Lung (tissue), 12 donors: ENCODE measurements around the gene ARRDC1. TPM values are rescaled to one million over a fixed set of nuclear protein-coding genes. Genes with fewer than 3 reads are reported as not detected.
"Not testable (repeated sequence)": the region's sequence is repeated elsewhere in the genome, so short reads cannot be mapped to it uniquely, and the experiment has no call there.

Experiments used
- ATAC-seq: fragments of 200-7000 bp; cut with Tn5 transposase; one replicate; pipeline ENCODE4 v1.9.1; 2020; ENCODE audit warnings: moderate number of reproducible peaks; ENCODE audit not compliant: insufficient read depth, low FRiP score
- DNase-seq, 3 donors: peaks; one replicate each; pipeline ENCODE4 v3.0.0-alpha.2; 2013 to 2017
- H3K27ac ChIP-seq, 2 donors: one replicate each; pipeline ENCODE4 v1.5.1; 2013; ENCODE audit warnings: mild to moderate bottlenecking in 2 of 2, moderate library complexity in 2 of 2, control low read depth in 1 of 2, inconsistent platforms in 1 of 2, low read depth in 1 of 2, low read length in 1 of 2
- H3K27me3 ChIP-seq, 3 donors: one replicate each; pipeline ENCODE4 v1.5.1; 2013; ENCODE audit warnings: low read length in 2 of 3; ENCODE audit not compliant: control insufficient read depth in 3 of 3, insufficient read depth in 3 of 3
- H3K36me3 ChIP-seq, 4 donors: one replicate each; pipeline ENCODE4 v1.5.1; 2013; ENCODE audit warnings: low read length in 4 of 4, mild to moderate bottlenecking in 1 of 4, moderate library complexity in 1 of 4; ENCODE audit not compliant: control insufficient read depth in 4 of 4, insufficient read depth in 4 of 4
- H3K4me1 ChIP-seq, 5 donors: one replicate each; pipeline ENCODE4 v1.5.1; 2013; ENCODE audit warnings: low read length in 5 of 5, mild to moderate bottlenecking in 2 of 5, moderate library complexity in 1 of 5; ENCODE audit not compliant: control insufficient read depth in 5 of 5, insufficient read depth in 5 of 5
- H3K4me3 ChIP-seq: one replicate; pipeline ENCODE4 v1.5.1; 2013; ENCODE audit warnings: mild to moderate bottlenecking, control low read depth, moderate library complexity
- H3K9ac ChIP-seq, 2 donors: one replicate each; pipeline ENCODE4 v1.5.1; 2013; ENCODE audit warnings: low read length in 2 of 2, control low read depth in 1 of 2; ENCODE audit not compliant: insufficient read depth in 1 of 2
- H3K9me3 ChIP-seq, 4 donors: one replicate each; pipeline ENCODE4 v1.5.1; 2013; ENCODE audit warnings: low read length in 3 of 4, mild to moderate bottlenecking in 1 of 4, moderate library complexity in 1 of 4; ENCODE audit not compliant: control insufficient read depth in 4 of 4, insufficient read depth in 3 of 4
- WGBS, 2 donors: extraction: QIAGEN DNeasy Blood & Tissue Kit; methylation state at CpG; one replicate each; pipeline ENCODE4 v1.1.7; 2013; 5-methylcytosine and 5-hydroxymethylcytosine counted together
- polyA plus RNA-seq, 2 donors: library from polyadenylated mRNA; stranded (reverse); fragments of 200-250 nt; gene quantifications; one replicate each; pipeline ENCODE4 v1.2.1, GENCODE V29; 2013
- total RNA-seq, 2 donors: library from RNA; depleted of rRNA in 1 of 2; stranded (reverse); fragments of >200 nt in 1 of 2; gene quantifications; one replicate each; pipeline ENCODE4 v1.2.1, GENCODE V29; 2014 to 2021
- TF ChIP-seq, protein P1 (sequence below): IDR thresholded peaks from 2 replicates; pipeline ENCODE4 v1.5.1; 2012; ENCODE audit warnings: mild to moderate bottlenecking; ENCODE audit errors: control extremely low read depth, extremely low read depth
- donor health status: control.
- donor health status: control.
- donor health status: Bipolar disorder and iron deficiency.
- donor health status: healthy.
- donor health status: DM: yes; HTN: yes; CAD: no.

Gene ARRDC1
- total and polyA plus RNA-seq, 4 donors, result 57.4 to 137 (median 94.6) TPM

DNA sequence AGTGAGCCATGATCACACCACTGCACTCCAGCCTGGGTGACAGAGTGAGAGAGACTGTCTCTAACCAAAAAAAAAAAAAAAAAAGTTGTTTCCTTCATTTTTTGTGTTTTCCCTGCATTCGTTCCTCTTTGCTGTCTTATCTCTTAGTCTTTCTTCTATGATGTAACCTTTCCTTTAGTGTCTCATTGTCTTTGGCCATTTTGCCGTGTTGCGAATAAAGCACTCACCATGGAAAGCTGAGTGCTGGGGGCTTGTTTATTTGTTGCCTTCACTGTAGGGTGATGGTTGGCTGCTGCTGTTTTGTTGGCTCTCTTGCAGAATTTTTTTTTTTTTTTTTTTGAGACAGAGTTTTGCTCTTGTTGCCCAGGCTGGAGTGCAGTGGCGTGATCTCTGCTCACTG lies 21.0 kb downstream of the ARRDC1 start:
- Histone ChIP-seq H3K9ac (no peak overlapping the region), H3K27ac (no peak overlapping the region), H3K9me3 (no peaks in the 10 kb centered on the region), H3K4me1 (peaks cover 7 to 20% (median 9%) of the 10 kb centered on the region in 5 donors), H3K36me3 (no peaks in the 10 kb centered on the region), H3K4me3 (no peak overlapping the region), H3K27me3 (no peaks in the 10 kb centered on the region)
- ATAC-seq (no peak), DNase-seq (peak in 2 of 3 donors; percentile 58 to 59)
- TF ChIP-seq, protein P1, sequence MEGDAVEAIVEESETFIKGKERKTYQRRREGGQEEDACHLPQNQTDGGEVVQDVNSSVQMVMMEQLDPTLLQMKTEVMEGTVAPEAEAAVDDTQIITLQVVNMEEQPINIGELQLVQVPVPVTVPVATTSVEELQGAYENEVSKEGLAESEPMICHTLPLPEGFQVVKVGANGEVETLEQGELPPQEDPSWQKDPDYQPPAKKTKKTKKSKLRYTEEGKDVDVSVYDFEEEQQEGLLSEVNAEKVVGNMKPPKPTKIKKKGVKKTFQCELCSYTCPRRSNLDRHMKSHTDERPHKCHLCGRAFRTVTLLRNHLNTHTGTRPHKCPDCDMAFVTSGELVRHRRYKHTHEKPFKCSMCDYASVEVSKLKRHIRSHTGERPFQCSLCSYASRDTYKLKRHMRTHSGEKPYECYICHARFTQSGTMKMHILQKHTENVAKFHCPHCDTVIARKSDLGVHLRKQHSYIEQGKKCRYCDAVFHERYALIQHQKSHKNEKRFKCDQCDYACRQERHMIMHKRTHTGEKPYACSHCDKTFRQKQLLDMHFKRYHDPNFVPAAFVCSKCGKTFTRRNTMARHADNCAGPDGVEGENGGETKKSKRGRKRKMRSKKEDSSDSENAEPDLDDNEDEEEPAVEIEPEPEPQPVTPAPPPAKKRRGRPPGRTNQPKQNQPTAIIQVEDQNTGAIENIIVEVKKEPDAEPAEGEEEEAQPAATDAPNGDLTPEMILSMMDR, result no peak
- whole genome bisulfite sequencing, 2 donors, result 38 to 62% methylated on average over 4 of the region's 4 CpGs

DNA sequence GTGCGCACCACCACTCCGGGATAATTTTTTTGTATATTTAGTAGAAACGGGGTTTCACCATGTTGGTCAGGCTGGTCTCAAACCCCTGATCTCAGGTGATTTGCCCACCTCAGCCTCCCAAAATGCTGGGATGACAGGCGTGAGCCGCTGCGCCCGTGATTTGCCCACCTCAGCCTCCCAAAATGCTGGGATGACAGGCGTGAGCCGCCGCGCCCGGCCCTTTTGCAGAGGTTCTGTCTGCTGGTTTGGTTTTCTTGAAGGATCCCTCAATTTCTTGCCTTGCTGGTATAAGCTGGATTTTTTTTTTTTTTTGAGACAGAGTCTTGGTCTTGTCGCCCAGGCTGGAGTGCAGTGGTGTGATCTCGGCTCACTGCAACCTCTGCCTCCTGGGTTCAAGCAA lies 21.9 kb downstream of the ARRDC1 start:
- DNase-seq, H3K9ac ChIP-seq, H3K36me3 ChIP-seq, ATAC-seq, H3K27me3 ChIP-seq, H3K9me3 ChIP-seq, H3K4me3 ChIP-seq, H3K27ac ChIP-seq: not testable (repeated sequence)
- H3K4me1 ChIP-seq, result peaks cover 7 to 26% (median 9%) of the 10 kb centered on the region in 5 donors
- WGBS, 2 donors, result 96 to 98% methylated on average over 14 of the region's 14 CpGs

DNA sequence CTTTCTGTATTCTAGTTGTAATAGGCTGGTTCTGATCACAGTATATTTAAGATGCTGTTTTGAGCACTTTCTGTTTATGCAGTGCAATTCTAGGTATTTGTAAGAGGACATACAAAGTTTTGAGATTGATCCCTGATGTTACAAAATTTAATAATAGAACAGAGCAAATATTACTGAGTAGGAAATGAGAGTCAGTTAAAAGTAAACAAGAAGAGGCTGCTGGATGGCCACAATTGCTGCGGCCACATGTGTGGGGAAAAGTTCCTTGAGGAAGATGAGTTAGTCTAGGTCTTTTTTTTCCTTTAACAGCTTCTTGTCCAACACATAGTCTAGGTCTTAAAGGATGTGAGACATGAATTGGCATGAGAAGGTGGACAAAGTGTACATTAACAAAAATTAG lies 24.6 kb downstream of the ARRDC1 start:
- TF ChIP-seq, protein P1, result no peak
- 23 to 31% methylated on average over 1 of the region's 1 CpG for WGBS, 2 donors
- DNase-seq (no peak), ATAC-seq (no peak)
- no peaks in the 10 kb centered on the region for H3K36me3 ChIP-seq
- H3K9ac ChIP-seq, result no peak overlapping the region
- H3K27me3 ChIP-seq, result no peaks in the 10 kb centered on the region
- peaks cover 7 to 31% (median 9%) of the 10 kb centered on the region in 5 donors for H3K4me1 ChIP-seq
- no peak overlapping the region for H3K27ac ChIP-seq
- H3K9me3 ChIP-seq, result no peaks in the 10 kb centered on the region
- H3K4me3 ChIP-seq, result no peak overlapping the region

DNA sequence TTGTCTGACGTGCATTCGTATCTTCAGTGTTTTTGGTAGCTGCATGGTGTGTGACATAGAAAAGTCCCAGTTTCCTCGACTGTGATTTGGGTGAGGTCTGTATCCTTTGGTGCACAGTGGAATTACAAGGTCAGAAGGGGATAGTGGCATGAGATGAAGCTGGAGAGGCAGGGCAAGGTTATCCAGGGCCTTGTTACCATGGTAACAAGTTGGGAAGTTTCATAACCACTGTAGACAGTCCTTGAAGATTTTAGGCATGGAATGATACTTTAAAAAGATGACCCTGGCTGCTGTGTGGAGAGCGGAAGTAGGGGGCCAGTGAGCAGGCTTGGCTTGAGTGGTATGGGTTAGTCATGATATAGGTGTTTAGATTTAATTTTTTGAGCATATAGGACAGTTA lies 25.2 kb downstream of the ARRDC1 start:
- Histone ChIP-seq H3K27me3 (no peaks in the 10 kb centered on the region), H3K36me3 (no peaks in the 10 kb centered on the region), H3K27ac (peak overlapping the region in 1 of 2 donors; percentile 20), H3K4me3 (no peak overlapping the region), H3K9ac (no peak overlapping the region), H3K9me3 (no peaks in the 10 kb centered on the region), H3K4me1 (peaks cover 7 to 28% (median 9%) of the 10 kb centered on the region in 5 donors)
- DNase-seq, result no peak
- WGBS, 2 donors, result 37 to 44% methylated on average over 4 of the region's 4 CpGs
- ATAC-seq, result no peak
- TF ChIP-seq, protein P1, result no peak
